ENCODE measurements around the gene ANKRD55.
"Not testable (repeated sequence)": the region's sequence is repeated elsewhere in the genome, so short reads cannot be mapped to it uniquely, and the experiment has no call there.

Gene ANKRD55

GRCh38 chr5:56166671-56167385 lies 66.3 kb downstream of the ANKRD55 start:
- DNase-seq = no peak

- DNase-seq = no peak
Measured at GRCh38 chr5:56164376-56164775, 68.8 kb downstream of the ANKRD55 start.

GRCh38 chr5:56161927-56162326 lies 71.2 kb downstream of the ANKRD55 start:
- DNase-seq = no peak

- DNase-seq = no peak
Measured at GRCh38 chr5:56161439-56161823, 71.7 kb downstream of the ANKRD55 start.

GRCh38 chr5:56160723-56161438 lies 72.2 kb downstream of the ANKRD55 start:
- DNase-seq = no peak

GRCh38 chr5:56159521-56159947 lies 73.6 kb downstream of the ANKRD55 start:
- DNase-seq = no peak

- DNase-seq = no peak
Measured at GRCh38 chr5:56158331-56158960, 74.7 kb downstream of the ANKRD55 start.

GRCh38 chr5:56157191-56157621 lies 75.9 kb downstream of the ANKRD55 start:
- DNase-seq = not testable (repeated sequence)

GRCh38 chr5:56156585-56157190 lies 76.4 kb downstream of the ANKRD55 start:
- not testable (repeated sequence) for DNase-seq

- DNase-seq = no peak
Measured at GRCh38 chr5:56155992-56156584, 77.0 kb downstream of the ANKRD55 start.

- no peak for DNase-seq
Measured at GRCh38 chr5:56154732-56155484, 78.2 kb downstream of the ANKRD55 start.

- no peak for DNase-seq
Measured at GRCh38 chr5:56152437-56152836, 80.7 kb downstream of the ANKRD55 start.

GRCh38 chr5:56150756-56151155 lies 82.4 kb downstream of the ANKRD55 start:
- not testable (repeated sequence) for DNase-seq

GRCh38 chr5:56148453-56148971 lies 84.6 kb downstream of the ANKRD55 start:
- no peak for DNase-seq

- no peak for DNase-seq
Measured at GRCh38 chr5:56147659-56148230, 85.4 kb downstream of the ANKRD55 start.

- DNase-seq = no peak
Measured at GRCh38 chr5:56147106-56147505, 86.0 kb downstream of the ANKRD55 start.

GRCh38 chr5:56146674-56147073 lies 86.5 kb downstream of the ANKRD55 start:
- no peak for DNase-seq

GRCh38 chr5:56145511-56145910 lies 87.6 kb downstream of the ANKRD55 start:
- no peak for DNase-seq

- no peak for DNase-seq
Measured at GRCh38 chr5:56145106-56145505, 88.0 kb downstream of the ANKRD55 start.

GRCh38 chr5:56144211-56144610 lies 88.9 kb downstream of the ANKRD55 start:
- no peak for DNase-seq

- DNase-seq = no peak
Measured at GRCh38 chr5:56143373-56143714, 89.8 kb downstream of the ANKRD55 start.
